AG04450 (cell line): ENCODE measurements around the gene STK17A. TPM values are rescaled to one million over a fixed set of nuclear protein-coding genes. Genes with fewer than 3 reads are reported as not detected.

Source experiments
- CTCF ChIA-PET: fragments of 300-600, 350-600 bp; formaldehyde crosslinking; extraction: SDS; loops from one replicate; lab custom pipeline; 2022; ENCODE audit warnings: antibody characterized with exemption, inconsistent platforms; lab: Charles Lee
- POLR2A ChIA-PET: fragments of 350-600 bp; formaldehyde crosslinking; extraction: SDS; loops from one replicate; lab custom pipeline; 2021; ENCODE audit warnings: antibody characterized with exemption, inconsistent platforms; lab: Yijun Ruan, JAX
- DNase-seq: peaks from one replicate; pipeline ENCODE4 v3.0.0-alpha.2; 2011; ENCODE audit warnings: low read depth, low spot score
- H3K27ac ChIP-seq: one replicate; pipeline ENCODE4 v1.5.1; 2012; ENCODE audit warnings: low read depth, low read length, control low read depth
- H3K27me3 ChIP-seq: one replicate; pipeline ENCODE4 v1.6.0; 2012; ENCODE audit warnings: low read length; ENCODE audit not compliant: control insufficient read depth, insufficient read depth
- H3K4me3 ChIP-seq: 2 replicates; pipeline ENCODE4 v1.5.1; 2011; ENCODE audit warnings: mild to moderate bottlenecking, low read depth, low read length, control low read depth
- H3K9me3 ChIP-seq: 2 replicates; pipeline ENCODE4 v1.5.1; 2012; ENCODE audit warnings: low read length; ENCODE audit not compliant: control insufficient read depth, insufficient read depth
- CTCF ChIP-seq: IDR thresholded peaks from 2 replicates; pipeline ENCODE4 v1.5.1; 2011; ENCODE audit warnings: low read depth, low read length, control low read depth, inconsistent platforms
- polyA plus RNA-seq: library from polyadenylated mRNA; depleted of rRNA; stranded (reverse); fragments of >200 nt; gene quantifications from 2 replicates; pipeline ENCODE4 v1.2.3, GENCODE V29; 2011

Gene STK17A
- polyA plus RNA-seq, 1 experiment = 39.7 TPM

GRCh38 chr7:43588477-43589132, 5.7 kb downstream of the STK17A start:
- CTCF ChIA-PET = interaction anchor here (1.7 kb wide), 1 partner anchor 111 kb away, joined by 10 read pairs; no protein-coding TSS in a partner anchor
- no peak for DNase-seq
- Histone ChIP-seq H3K9me3 (no peaks in the 10 kb centered on the region; the same call in 1 of the 2 replicates), H3K27me3 (no peaks in the 10 kb centered on the region), H3K27ac (no peak overlapping the region), H3K4me3 (no peak overlapping the region)
- POLR2A ChIA-PET = no interaction called here
- TF ChIP-seq CTCF = no peak

DNA sequence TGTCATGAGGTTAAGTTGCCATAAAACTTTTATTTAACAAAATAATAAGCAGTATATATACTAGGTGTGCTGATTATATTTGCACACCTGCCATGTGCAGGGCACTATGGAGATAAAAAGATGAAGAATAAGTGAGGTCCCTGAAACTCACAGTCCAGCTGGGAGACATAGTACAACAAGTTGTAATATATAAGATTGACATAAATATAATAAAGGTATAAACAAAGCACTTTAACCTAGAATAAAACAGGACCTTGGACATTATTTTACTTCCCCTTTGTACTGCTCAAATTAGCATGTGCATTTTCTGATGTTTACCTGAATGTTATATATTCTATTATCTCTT, 6.2 kb downstream of the STK17A start:
- no peak for DNase-seq
- Histone ChIP-seq H3K9me3 (no peaks in the 10 kb centered on the region), H3K27me3 (no peaks in the 10 kb centered on the region), H3K27ac (no peak overlapping the region), H3K4me3 (no peak overlapping the region)
- ChIA-PET CTCF (no interaction called here), POLR2A (no interaction called here)
- no peak for TF ChIP-seq CTCF

DNA sequence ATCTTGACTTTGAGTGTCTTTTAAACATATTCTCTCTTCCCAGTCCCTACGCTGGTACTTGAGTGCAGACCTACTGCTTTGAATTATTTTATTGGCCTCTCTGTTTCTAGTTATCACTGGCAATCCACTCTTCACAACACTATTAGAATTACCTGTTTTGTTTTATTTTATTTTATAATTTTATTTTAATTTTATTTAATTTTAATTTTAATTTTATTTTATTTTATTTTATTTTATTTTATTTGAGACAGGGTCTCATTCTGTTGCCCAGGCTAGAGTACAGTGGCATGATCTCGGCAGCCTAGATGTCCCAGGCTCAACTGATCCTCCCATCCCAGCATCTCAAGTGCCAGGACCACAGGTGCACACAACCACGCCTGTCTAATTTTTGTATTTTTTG, 6.8 kb downstream of the STK17A start:
- CTCF ChIA-PET = no interaction called here
- POLR2A ChIA-PET = no interaction called here
- DNase-seq = no peak
- no peak for TF ChIP-seq CTCF
- no peak overlapping the region for H3K4me3 ChIP-seq
- no peaks in the 10 kb centered on the region for H3K27me3 ChIP-seq
- no peak overlapping the region for H3K27ac ChIP-seq
- no peaks in the 10 kb centered on the region for H3K9me3 ChIP-seq

GRCh38 chr7:43590862-43591557, 8.1 kb downstream of the STK17A start:
- Histone ChIP-seq H3K4me3 (no peak overlapping the region), H3K9me3 (no peaks in the 10 kb centered on the region), H3K27ac (no peak overlapping the region), H3K27me3 (no peaks in the 10 kb centered on the region)
- ChIA-PET CTCF (interaction anchor here (0.7 to 2.1 kb wide), 4 partner anchors 9 to 248 kb away, joined by 3 to 17 read pairs (median 6); partner anchors contain the start of gene STK17A), POLR2A (no interaction called here)
- TF ChIP-seq CTCF = no peak
- no peak for DNase-seq

DNA sequence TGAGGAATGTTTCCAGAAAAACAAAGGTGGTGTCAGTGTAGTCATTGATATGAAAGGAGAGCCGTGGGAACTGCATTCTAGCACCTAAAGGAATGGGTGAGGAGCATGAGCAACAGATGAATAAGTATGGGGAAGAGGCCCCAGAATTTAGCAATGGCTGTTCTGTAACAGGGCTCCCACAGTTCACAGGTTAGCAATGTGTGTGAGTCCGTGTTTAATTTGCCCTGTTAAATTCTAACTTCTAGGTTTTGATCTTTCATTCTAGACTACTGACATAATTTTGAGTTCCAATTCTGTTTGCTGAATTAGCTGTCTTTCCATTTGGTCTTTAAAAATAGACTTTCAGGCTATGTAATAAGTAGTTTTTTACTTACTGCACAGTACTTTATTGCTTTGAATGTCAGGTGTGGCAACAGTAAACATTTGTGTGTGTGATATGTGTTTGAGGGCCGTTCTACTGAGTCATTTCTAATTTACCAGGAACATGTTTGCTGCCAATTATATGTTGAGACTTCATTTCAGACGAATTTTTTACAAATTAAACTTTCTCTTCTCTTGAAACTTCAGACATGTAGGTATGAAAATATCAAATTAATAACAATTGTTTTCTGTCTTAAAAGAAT, 8.8 kb downstream of the STK17A start:
- CTCF ChIA-PET = interaction anchor here (1.4 to 2.1 kb wide), 3 partner anchors 10 to 248 kb away, joined by 3 to 17 read pairs (median 8); partner anchors contain the start of gene STK17A
- POLR2A ChIA-PET = no interaction called here
- H3K4me3 ChIP-seq = no peak overlapping the region
- no peak for TF ChIP-seq CTCF
- H3K27me3 ChIP-seq = no peaks in the 10 kb centered on the region
- no peaks in the 10 kb centered on the region for H3K9me3 ChIP-seq
- DNase-seq = no peak
- no peak overlapping the region for H3K27ac ChIP-seq
